Measurements from ENCODE around the gene CHCHD4. TPM values are rescaled to one million over a fixed set of nuclear protein-coding genes. Genes with fewer than 3 reads are reported as not detected.

Gene CHCHD4
- total RNA-seq = 29.5 and 34.5 TPM in 2 replicates

GRCh38 chr3:14124615-14125192 is at the start of gene CHCHD4, which contains the start of gene TMEM43:
CHCHD4 (minus strand) TSS chr3:14124870; CDS start chr3:14124676, 194 bp downstream.
TMEM43 (plus strand) TSS chr3:14125052; CDS start chr3:14125194, 142 bp downstream.

Other genes with a start within 250 kb of the CHCHD4 start
- gene WNT7A, start 244.8 kb downstream of the CHCHD4 start, total RNA-seq = 12.6 and 13.7 TPM in 2 replicates
- gene TMEM43, start 182 bp upstream of the CHCHD4 start, total RNA-seq = 126 and 159 TPM in 2 replicates
- gene XPC, start 53.7 kb upstream of the CHCHD4 start, total RNA-seq = 43.7 and 55.5 TPM in 2 replicates
- gene LSM3, start 53.9 kb upstream of the CHCHD4 start, total RNA-seq = 2.9 and 4.4 TPM in 2 replicates

Measured in nasal cavity respiratory epithelium epithelial cell of viscerocranial mucosa (primary cell).